GM11168 (cell line): Measurements from ENCODE around the gene TPRN.

ENCODE experiments used
- in situ Hi-C: fragments of 300-500 bp; cut with MboI; formaldehyde crosslinking; loops from one replicate; pipeline ENCODE4 v1.12.0; 2022; ENCODE audit warnings: low sequenced_read_pairs; ENCODE audit not compliant: unreplicated experiment

TPRN gene

DNA sequence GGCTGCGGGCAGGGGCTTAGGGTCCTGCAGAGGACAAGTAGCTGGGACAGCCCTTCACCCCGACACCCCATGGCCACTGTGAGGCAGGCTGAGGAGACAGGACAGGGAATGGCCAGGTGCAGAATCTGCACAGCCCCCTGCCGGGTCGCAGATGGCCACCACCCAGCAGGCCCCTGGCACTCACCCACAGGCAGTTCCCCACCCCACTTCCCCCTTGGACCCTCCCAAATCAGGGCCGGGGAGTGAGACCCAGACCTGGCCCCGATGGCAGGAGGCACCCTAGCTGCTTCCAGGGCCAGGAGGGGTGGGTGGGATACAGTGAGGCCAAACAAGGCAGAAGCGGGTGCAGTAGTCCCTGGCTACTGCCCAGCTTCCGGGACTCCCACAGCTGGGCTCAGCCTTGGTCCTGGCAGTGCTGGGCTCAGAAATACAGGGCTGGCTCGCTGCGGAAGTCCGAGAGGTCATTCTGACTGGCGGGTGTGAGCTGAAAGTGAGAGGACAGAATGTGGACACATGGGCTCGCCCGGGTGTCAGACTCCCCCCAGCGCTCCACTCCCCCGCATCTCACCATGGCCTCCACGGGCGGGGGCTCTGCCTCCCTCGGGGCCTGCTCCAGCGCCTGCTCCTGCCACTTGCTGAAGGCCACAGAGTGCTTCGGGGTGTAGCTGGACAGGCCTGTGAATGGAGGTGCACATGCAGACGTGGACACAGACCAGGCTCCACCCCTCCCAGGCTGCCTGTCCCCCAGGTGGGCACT, 8.7 kb downstream of the TPRN start:
- in situ Hi-C loops = no loop called here

- in situ Hi-C loops = no loop called here
Measured at GRCh38 chr9:137191245-137191644, 9.3 kb downstream of the TPRN start.

DNA sequence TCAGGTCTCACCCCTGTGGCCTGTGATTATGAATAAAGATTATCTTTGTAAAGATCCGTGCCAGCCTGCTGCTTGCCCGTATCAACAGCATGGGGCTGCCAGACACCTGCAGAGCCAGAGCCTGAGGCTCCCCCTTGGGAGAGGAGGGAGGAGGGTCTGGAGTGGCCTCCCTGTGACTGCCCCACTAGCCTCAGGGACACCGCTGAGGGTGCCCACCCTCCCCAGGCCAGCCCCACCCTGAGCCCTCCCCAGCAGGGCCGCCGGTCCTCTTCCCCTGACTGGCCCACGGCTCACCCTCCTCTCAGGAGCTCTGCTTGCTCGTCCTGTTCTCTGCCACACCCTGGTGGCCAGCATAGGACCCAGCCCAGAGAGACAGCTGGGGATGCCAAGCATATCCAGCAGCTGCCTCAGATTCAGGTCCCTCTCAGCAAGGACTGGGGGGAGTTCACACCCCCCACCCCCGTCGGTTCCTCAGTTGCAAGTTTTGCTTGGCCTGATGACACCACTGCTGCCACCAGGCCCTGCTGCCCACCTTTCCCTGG, 10.2 kb downstream of the TPRN start:
- in situ Hi-C loops = no loop called here

GRCh38 chr9:137189297-137190295, 10.9 kb downstream of the TPRN start:
- in situ Hi-C loops = no loop called here

GRCh38 chr9:137188490-137189296, 11.8 kb downstream of the TPRN start, which contains the start of the genes ANAPC2 and SSNA1:
ANAPC2 (minus strand) TSS chr9:137188560; CDS start chr9:137188532, 28 bp downstream.
SSNA1 (plus strand) TSS chr9:137188676; CDS start chr9:137188727, 51 bp downstream.
- in situ Hi-C loops = no loop called here

GRCh38 chr9:137188086-137188489, 12.5 kb downstream of the TPRN start:
- in situ Hi-C loops = no loop called here

DNA sequence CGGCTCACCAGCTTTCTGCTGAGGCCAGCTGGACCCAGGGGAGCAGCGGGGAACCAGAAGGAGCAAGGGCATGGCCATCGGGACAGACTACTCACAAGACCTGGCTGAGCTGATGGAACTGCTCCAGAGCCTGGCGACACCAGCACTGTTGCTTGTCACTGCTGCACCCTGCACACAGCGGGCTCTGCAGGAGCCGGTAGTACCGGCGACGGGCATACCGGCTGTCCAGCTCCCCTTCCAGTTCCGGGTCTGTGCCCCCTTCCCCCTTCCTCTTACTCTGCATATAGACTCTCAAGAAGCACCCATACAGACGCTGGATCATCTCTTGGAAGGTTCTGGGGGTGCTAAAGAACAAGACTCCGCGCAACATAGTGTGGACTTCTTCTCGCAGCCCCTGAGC, 13.2 kb downstream of the TPRN start:
- in situ Hi-C loops = no loop called here

DNA sequence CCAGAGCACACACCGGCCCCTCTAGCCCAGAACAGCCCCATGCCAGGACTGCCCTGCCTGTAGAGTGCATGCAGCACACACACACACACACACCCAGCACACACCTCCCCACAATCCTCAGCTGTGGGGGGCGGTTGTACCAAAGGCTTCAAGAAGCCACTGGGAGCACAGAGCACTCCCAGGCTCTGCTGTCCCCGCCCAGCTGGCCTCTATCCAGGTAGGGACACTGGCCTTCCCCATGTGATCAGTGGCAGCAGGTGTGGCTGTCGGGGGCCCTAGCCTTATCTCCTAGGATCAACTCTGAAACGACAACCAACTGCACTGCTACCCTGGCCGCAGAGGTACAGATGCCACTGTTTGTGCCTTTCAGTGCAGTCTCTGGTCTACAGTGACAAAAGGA, 14.2 kb downstream of the TPRN start:
- in situ Hi-C loops = no loop called here

DNA sequence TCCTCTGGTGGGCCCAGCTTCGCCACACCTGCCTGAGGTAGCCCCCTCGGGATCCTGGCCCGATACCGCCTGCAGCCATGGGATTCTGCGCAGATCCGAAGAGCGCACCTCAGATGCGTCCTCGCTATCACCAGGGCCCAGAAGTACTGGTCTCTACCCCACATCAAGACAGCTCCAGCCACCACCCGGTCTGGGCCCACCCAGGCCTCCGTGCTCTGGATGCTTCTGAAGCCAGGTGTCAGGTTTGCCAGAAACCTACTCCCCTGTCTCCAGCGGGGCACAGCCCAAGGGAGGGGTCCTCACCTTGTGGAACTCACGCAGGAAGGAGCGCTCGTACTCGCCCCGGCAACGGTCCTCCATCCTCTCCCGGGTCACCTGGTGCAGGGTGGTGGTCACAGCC, 14.6 kb downstream of the TPRN start:
- in situ Hi-C loops = no loop called here

DNA sequence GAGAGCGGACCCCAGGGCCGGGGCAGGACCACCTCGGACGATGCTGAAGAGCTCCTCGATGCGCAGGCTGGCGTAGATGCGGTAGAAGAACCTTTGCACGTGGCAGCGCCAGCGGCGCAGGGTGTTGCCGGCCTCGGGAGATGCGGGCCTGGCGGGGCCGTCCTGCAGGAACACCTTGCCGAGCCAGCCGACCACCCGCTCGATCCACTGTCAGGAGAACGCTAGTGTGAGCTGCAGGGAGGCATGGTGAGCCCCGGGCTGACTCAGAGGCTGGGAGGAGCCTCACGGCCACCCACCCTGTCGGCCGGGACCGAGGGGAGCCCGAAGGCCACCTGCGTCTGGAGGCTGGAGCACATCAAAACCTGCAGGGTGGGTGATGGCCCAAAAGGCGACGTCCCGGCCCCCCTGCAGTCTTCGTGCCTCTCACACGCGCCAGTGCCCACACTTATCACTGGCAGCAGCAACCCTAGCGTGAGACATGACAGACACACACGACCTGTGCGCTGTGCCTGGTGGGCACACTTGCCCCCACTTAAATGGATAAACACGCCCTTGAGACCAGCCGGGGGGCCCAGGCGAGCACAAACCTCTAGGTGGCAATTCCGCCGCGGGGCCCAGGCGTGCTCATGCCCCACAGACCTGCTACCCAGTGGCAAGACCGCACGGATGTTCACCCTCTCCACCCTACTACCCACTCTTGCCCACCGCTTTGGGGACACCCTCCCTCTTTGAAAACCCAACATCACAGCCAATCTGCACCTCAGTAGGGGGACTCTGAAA, 15.5 kb downstream of the TPRN start:
- in situ Hi-C loops = no loop called here

DNA sequence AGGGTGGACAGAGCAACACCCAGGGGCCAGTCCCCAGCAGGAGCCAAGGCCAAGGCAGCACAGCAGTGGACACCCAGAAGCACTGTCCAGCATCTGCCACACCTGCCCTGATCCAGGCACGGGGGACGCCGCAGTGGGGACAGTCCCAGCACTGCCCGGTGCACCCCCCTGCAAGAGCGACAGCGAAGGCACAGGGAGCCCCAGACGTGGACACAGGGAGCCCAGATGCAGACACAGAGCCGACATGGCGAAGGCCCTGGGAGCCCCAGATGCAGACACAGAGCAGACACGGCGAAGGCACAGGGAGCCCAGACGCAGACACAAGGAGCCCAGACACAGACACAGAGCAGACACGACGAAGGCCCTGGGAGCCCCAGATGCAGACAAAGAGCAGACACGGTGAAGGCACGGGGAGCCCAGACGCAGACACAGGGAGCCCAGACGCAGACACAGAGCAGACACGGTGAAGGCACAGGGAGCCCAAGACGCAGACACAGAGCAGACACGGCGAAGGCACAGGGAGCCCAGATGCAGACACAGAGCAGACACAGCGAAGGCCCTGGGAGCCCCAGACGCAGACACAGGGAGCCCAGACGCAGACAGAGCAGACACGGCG, 16.5 kb downstream of the TPRN start:
- in situ Hi-C loops = no loop called here

GRCh38 chr9:137182836-137183235, 17.7 kb downstream of the TPRN start:
- in situ Hi-C loops = no loop called here

GRCh38 chr9:137181680-137182079, 18.9 kb downstream of the TPRN start:
- in situ Hi-C loops = no loop called here

DNA sequence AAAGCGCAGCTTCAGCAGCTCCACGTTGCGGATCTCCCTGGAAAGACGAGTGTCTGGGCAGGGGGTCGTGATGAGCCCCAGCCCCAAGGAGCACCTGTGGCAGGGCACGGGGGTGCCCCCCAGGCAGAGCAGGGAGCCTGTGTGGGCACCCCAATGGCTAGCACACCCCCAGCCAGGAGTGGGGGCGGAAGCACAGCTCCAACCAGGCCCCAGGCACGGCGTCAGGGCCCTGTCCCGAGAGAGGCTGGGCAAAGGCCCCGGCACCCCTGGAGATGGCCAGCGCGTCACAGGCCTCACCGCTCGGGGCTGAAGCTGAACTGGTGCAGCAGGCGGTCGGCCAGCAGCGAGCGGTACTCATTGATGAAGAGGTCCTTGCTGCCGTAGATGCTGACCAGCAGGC, 20.1 kb downstream of the TPRN start:
- in situ Hi-C loops = no loop called here

DNA sequence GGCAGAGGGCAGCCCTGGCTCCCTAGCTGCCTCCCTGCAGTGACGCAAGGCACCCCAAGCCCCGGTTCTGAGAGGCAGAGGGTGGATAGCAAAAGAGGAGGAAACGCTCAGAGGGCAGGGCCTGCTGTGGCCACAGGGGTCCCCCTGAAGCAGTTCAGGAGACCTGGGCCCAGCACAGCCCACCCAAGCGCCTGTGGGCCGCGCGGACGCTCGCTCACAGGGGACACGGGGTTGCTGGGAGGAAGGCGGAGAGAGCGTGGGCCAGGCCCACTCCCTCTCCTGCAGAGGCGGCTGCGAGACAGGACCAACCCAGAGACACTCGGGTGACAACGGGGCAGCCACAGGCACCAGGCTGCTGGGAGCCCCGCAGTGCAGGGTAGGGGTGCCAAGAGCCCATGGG, 20.8 kb downstream of the TPRN start:
- in situ Hi-C loops = no loop called here

- in situ Hi-C loops = no loop called here
Measured at GRCh38 chr9:137178939-137179630, 21.5 kb downstream of the TPRN start.

DNA sequence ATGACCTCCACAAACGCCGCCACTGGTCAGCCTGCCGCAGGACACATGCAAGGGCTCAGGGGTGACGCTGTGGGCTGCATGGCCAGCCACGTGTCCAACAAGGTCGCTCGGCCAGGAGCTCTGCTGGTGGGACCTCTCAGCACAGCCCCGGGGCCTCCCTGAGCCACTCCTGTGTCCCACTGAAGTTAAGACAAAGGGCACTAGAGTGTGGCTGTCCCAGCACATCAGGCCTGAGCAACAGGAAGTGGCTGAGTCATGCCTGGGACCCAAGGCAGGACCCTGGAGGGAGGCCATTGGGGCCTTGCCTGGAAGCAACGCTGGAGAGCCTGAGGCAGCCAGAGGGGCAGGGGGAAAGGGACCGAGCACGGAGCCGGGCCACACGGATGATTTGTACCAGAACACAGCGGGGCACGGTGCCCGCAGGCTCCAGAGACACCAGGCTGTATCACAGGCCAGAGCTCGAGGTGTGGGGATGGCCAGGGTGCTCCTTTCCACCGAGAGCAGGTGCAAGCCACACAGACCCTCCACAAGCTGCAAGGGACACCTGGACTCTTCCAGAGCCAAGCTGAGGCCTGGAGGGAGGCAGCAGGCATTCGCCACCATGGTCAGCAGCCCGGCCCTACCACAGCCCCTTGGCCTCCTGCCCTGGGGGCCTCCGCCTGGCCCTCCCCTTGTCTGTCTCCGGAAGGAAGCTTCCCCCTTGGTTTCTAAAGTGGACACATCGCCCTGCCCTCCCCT, 22.2 kb downstream of the TPRN start:
- in situ Hi-C loops = no loop called here
